Measurements from ENCODE around the gene BTRC. TPM values are rescaled to one million over a fixed set of nuclear protein-coding genes. Genes with fewer than 3 reads are reported as not detected.

Gene BTRC
- total RNA-seq, 1 donor from 2014 or later: 28.6 TPM

GRCh38 chr10:101529725-101530553, 176.0 kb downstream of the BTRC start:
- TF ChIP-seq, protein P1, sequence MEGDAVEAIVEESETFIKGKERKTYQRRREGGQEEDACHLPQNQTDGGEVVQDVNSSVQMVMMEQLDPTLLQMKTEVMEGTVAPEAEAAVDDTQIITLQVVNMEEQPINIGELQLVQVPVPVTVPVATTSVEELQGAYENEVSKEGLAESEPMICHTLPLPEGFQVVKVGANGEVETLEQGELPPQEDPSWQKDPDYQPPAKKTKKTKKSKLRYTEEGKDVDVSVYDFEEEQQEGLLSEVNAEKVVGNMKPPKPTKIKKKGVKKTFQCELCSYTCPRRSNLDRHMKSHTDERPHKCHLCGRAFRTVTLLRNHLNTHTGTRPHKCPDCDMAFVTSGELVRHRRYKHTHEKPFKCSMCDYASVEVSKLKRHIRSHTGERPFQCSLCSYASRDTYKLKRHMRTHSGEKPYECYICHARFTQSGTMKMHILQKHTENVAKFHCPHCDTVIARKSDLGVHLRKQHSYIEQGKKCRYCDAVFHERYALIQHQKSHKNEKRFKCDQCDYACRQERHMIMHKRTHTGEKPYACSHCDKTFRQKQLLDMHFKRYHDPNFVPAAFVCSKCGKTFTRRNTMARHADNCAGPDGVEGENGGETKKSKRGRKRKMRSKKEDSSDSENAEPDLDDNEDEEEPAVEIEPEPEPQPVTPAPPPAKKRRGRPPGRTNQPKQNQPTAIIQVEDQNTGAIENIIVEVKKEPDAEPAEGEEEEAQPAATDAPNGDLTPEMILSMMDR (IDR thresholded peaks at IDR 0.05): no peak
- H3K27me3 Mint-ChIP-seq (ENCODE audit: low read depth): no peaks in the 10 kb centered on the region
- peaks cover 18% of the 10 kb centered on the region for H3K36me3 Mint-ChIP-seq (ENCODE audit: low read depth)
- H3K4me3 Mint-ChIP-seq (ENCODE audit: unreplicated experiment): no peak overlapping the region
- no peak for DNase-seq (ENCODE audit: low spot score)
- H3K4me1 Mint-ChIP-seq (ENCODE audit: low read depth): peaks cover 5% of the 10 kb centered on the region
- H3K9me3 Mint-ChIP-seq (ENCODE audit: low read depth): no peaks in the 10 kb centered on the region
- H3K27ac Mint-ChIP-seq (ENCODE audit: unreplicated experiment): no peak overlapping the region

- Mint-ChIP-seq H3K4me1 (ENCODE audit: low read depth) (no peaks in the 10 kb centered on the region), H3K4me3 (ENCODE audit: unreplicated experiment) (no peak overlapping the region), H3K9me3 (ENCODE audit: low read depth) (no peaks in the 10 kb centered on the region), H3K27ac (ENCODE audit: unreplicated experiment) (no peak overlapping the region), H3K27me3 (ENCODE audit: low read depth) (no peaks in the 10 kb centered on the region), H3K36me3 (ENCODE audit: low read depth) (peaks cover 34% of the 10 kb centered on the region)
- DNase-seq (ENCODE audit: low spot score): no peak
- TF ChIP-seq, protein P1 (IDR thresholded peaks at IDR 0.05): no peak
Measured at GRCh38 chr10:101535949-101536348, 182.0 kb downstream of the BTRC start.

DNA sequence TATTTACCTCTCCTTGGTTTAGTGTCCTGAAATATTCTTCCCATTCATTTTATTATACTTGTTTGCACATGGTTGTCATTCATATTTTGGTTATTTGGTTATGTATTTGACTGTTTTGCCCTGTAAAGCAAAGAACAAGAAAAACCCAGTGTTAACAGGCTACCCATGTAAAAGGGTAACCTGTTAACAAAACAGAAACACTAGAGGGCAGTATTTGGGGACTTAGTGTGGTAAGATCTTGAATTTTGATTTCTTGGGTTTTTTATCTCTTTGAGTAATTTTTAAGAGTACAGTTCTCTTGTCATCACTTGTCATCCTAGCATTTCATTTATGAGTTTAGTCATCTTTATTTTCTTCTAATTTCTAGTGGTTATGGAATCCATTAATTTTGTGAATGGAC, 182.8 kb downstream of the BTRC start:
- TF ChIP-seq, protein P1 (IDR thresholded peaks at IDR 0.05): peak; percentile 73
- no peak overlapping the region for H3K4me3 Mint-ChIP-seq (ENCODE audit: unreplicated experiment)
- no peak overlapping the region for H3K27ac Mint-ChIP-seq (ENCODE audit: unreplicated experiment)
- no peak for DNase-seq (ENCODE audit: low spot score)
- peaks cover 34% of the 10 kb centered on the region for H3K36me3 Mint-ChIP-seq (ENCODE audit: low read depth)
- no peaks in the 10 kb centered on the region for H3K27me3 Mint-ChIP-seq (ENCODE audit: low read depth)
- no peaks in the 10 kb centered on the region for H3K9me3 Mint-ChIP-seq (ENCODE audit: low read depth)
- H3K4me1 Mint-ChIP-seq (ENCODE audit: low read depth): no peaks in the 10 kb centered on the region

DNA sequence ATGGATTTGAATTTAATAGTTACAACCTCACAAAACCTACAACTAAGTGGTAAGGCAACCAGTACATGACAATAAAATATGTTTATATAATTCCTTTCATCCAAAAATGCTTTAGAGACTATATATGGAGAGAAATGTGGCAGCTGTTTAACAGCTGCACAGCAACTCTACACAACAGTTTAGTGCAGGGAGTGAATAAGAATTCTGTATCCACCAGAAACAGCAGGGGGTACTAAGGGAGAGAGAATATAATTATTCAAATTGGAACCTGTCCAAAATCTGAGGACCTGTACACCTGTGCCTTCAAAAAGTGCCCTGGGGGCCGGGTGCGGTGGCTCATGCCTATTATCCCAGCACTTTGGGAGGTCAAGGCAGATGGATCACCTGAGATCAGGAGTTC, 184.5 kb downstream of the BTRC start:
- peaks cover 27% of the 10 kb centered on the region for H3K36me3 Mint-ChIP-seq (ENCODE audit: low read depth)
- no peak for DNase-seq (ENCODE audit: low spot score)
- H3K27ac Mint-ChIP-seq (ENCODE audit: unreplicated experiment): no peak overlapping the region
- TF ChIP-seq, protein P1 (IDR thresholded peaks at IDR 0.05): no peak
- no peaks in the 10 kb centered on the region for H3K9me3 Mint-ChIP-seq (ENCODE audit: low read depth)
- H3K4me1 Mint-ChIP-seq (ENCODE audit: low read depth): no peaks in the 10 kb centered on the region
- H3K4me3 Mint-ChIP-seq (ENCODE audit: unreplicated experiment): no peak overlapping the region
- H3K27me3 Mint-ChIP-seq (ENCODE audit: low read depth): no peaks in the 10 kb centered on the region

DNA sequence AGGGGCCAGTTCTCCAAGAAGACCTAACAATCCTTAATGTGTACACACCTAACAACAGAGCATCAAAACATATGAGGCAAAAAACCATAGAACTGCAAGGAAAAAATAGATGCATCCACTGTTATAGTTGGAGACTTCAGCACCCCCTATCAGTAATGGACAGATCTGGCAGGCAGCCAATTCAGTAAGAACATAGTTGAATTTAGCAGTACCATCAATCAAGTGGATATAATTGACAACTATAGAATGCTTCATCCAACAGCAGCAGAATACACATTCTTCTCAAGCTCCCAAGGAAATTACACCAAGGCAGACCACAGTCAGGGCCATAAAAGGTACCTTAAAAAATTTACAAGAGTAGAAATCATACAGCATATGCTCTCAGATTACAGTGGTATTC, 191.9 kb downstream of the BTRC start:
- TF ChIP-seq, protein P1 (IDR thresholded peaks at IDR 0.05): no peak
- Mint-ChIP-seq H3K36me3 (ENCODE audit: low read depth) (peaks cover 14% of the 10 kb centered on the region), H3K27me3 (ENCODE audit: low read depth) (no peaks in the 10 kb centered on the region), H3K4me1 (ENCODE audit: low read depth) (no peaks in the 10 kb centered on the region), H3K9me3 (ENCODE audit: low read depth) (peaks cover 6% of the 10 kb centered on the region), H3K27ac (ENCODE audit: unreplicated experiment) (no peak overlapping the region), H3K4me3 (ENCODE audit: unreplicated experiment) (no peak overlapping the region)
- no peak for DNase-seq (ENCODE audit: low spot score)

Measured in chondrocyte (in vitro differentiated cells).